ENCODE results near the gene ABLIM2.
A peak's percentile ranks its signal among the peaks of the same experiment; 100 is the strongest.
"Not testable (repeated sequence)": the region's sequence is repeated elsewhere in the genome, so short reads cannot be mapped to it uniquely, and the experiment has no call there.

Gene ABLIM2

DNA sequence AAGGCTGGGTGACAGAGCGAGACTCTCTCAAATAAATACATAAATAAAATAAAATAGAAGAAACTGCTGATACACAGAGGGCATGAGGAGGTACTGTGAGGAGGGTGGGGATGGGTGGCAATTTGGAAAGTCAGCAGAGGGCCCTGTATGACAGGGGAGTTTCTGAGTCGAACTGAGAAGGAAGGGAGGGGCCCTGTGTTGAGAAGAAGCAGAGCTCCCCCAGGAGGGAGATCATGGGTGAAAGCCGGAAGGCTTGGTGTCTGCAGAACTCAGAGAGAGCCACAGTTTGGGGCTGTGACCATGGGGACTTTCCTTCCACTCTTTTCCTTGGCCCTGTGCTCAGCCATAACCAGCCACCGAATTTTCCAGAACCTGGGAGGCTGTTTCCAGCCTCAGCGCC is 194.2 kb downstream of the ABLIM2 start:
- DNase-seq (ENCODE audit: low read depth, low spot score), result no peak

- DNase-seq (ENCODE audit: low read depth, low spot score), result no peak
Measured at GRCh38 chr4:7963691-7964090, 194.9 kb downstream of the ABLIM2 start.

DNA sequence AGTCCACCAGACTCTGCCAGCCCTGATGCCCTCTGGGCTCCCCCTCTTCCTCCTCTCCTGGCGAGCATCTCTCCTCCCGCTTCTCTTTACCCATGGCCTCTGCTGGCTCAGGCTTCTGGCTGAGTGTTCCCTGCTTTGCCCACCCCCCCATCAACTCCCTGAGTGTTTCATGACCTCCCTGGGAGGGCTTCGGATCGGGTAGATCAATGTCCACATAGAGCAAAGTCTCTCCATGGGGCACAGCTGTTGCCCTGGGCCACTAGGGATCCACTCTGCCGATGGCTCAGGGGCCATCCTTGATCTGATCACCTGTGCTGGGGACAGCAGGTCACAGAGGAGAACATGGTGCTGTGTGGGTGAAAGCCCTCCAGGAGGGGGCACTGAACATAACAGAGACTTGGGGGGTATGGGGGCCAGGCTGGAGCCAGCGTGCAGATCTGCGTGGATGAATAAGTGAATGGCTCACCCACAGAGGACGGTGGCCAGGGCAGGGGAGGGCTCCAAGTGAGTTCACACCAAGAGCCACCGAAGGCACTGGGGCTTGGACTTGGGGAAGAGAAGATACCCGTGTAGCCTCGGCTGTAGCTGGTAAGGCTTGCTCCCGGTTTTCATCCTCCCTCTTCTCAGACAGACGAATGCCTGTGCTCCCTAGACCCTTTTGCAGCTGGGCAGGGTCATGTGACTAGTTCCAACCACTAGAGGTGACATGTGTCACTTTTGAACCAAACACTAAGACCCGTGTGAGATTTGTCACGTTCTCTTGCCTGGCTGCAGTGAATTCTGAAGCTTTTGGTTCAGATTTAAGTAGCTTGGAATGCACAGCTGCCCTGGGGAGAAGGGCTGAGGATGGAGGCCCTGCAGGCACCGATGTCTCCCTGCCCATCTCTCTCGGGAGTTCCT is 195.8 kb downstream of the ABLIM2 start:
- no peak for DNase-seq (ENCODE audit: low read depth, low spot score)

GRCh38 chr4:7960790-7961655 is 197.6 kb downstream of the ABLIM2 start:
- DNase-seq (ENCODE audit: low read depth, low spot score), result peak; percentile 41

GRCh38 chr4:7960017-7960789 is 198.4 kb downstream of the ABLIM2 start:
- no peak for DNase-seq (ENCODE audit: low read depth, low spot score)

DNA sequence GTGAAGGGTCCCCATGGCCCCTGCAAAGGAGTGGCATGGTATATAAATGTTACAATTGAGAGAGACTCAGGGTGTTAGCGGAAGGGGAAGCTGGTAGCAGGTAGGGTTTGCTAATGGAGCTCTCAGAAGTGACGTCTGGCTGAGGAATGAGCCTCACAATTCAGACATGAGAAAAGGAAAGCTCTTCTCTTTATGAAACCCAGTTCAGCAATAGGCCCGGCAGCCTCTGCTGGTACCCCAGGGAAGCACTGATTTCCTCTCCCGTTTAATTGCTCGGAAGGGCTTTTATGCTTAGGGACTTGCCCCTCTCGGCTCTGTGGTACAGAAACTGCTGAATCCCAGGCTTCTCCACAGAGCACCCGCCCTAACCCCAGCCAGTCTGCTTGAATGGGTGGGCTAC is 199.5 kb downstream of the ABLIM2 start:
- no peak for DNase-seq (ENCODE audit: low read depth, low spot score)

DNA sequence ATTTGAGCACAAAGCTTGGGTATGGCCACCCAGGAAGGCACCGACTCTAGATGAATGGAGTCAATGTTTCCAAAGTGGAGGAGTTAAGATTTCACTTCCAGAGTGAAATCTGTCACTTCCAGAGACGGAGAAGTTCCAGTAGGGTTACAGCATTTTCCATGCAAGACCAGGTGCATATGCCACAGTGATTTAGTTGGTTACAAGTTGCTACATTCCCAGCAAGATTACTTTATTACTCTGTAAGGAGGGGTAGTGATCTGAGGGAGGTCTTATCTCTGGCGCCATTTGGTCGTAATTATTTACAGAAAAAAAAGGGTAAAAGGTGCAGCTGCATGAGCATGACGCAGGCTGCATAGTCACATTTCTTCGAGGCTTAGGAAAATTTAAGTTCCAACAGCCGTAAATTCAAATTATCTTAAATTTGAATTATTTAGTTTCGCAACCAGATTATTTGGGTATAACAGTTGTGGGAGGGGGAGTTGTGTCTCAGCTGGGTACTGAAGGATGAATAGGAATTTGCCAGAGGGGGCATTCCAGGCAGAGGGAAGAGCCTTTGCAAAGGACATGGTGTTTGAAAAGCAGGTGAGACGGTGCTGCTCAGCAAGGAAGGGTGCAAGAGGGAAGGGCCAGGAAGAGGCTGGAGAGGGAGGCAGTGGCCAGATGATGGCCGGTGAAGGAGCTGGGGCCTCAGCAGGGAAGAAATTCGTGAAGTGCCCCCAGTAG is 201.5 kb downstream of the ABLIM2 start:
- no peak for DNase-seq (ENCODE audit: low read depth, low spot score)

GRCh38 chr4:7956270-7956808 is 202.3 kb downstream of the ABLIM2 start:
- no peak for DNase-seq (ENCODE audit: low read depth, low spot score)

GRCh38 chr4:7955393-7955792 is 203.2 kb downstream of the ABLIM2 start:
- no peak for DNase-seq (ENCODE audit: low read depth, low spot score)

DNA sequence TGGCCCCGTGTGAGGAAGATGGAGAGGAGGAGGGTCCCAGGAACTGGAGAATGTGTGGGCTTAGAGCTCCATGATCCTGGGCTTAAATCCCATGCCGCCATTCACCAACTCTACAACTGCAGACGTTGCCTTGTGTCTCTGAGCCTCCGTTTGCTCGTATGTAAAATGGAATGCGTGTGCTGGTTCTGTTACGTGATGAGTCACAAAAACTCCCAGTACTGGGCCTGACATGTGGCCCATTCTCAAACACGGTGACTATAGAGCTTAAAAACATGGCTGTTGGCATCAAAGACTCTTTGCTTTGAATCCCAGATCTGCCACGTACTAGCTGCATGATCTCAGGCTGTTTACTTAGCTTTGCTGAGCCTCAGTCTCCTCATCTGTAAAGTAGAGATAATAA is 206.0 kb downstream of the ABLIM2 start:
- no peak for DNase-seq (ENCODE audit: low read depth, low spot score)

GRCh38 chr4:7950301-7951092 is 208.1 kb downstream of the ABLIM2 start:
- DNase-seq (ENCODE audit: low read depth, low spot score), result no peak

GRCh38 chr4:7949759-7950158 is 208.9 kb downstream of the ABLIM2 start:
- no peak for DNase-seq (ENCODE audit: low read depth, low spot score)

DNA sequence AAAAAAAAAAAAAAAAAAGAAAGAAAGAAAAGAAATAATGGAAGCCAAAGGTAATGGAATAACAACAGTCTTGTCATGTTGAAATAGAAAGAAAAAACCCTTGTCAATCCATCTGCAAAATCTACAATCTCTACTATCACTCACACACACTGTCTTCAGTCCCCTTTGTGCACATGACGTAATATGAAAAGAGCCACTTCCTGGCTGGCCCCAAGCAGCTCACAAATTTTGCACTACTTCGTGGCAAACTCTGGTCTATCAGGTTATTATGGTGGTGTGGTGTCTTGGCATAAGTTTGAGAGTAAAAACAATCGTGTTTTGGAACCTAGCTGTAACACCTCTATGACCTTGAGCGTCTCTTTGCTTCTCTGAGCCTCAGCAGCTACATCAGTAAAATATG is 210.7 kb downstream of the ABLIM2 start:
- DNase-seq (ENCODE audit: low read depth, low spot score), result no peak

GRCh38 chr4:7945709-7946380 is 212.8 kb downstream of the ABLIM2 start:
- DNase-seq (ENCODE audit: low read depth, low spot score), result no peak

GRCh38 chr4:7944599-7945220 is 213.9 kb downstream of the ABLIM2 start:
- no peak for DNase-seq (ENCODE audit: low read depth, low spot score)

DNA sequence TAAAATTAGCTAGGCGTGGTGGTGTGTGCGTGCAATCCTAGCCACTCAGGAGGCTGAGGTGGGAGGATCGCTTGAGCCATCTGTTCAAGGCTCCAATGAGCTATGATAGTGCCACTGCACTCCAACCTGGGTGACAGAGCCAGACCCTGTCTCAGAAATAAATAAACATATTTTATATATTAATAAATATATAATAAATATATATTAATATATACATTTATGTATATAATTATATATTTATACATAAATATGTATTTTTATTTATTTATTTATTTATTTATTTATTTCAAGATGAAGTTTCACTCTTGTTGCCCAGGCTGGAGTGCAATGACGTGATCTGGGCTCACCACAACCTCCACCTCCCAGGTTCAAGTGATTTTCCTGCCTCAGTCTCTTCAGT is 214.9 kb downstream of the ABLIM2 start:
- DNase-seq (ENCODE audit: low read depth, low spot score), result not testable (repeated sequence)

DNA sequence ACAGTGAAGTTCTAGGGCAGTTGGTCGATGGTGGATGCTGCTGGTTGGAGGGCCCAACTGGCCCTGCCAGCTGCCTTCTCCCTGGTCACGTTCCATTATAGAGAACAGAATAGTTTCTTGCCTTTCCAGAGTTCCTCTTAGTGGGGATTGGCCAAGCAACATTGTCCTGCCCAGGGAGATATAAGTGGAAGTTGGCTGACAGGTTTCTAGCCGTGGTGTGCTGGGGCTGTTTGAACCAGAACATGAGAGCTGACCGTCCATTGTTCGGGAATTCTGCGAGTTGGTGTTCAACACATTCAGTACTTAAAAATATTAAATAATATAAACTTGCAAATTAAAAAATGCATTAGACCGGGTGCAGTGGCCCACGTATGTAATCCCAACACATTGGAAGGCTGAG is 215.4 kb downstream of the ABLIM2 start:
- no peak for DNase-seq (ENCODE audit: low read depth, low spot score)

DNA sequence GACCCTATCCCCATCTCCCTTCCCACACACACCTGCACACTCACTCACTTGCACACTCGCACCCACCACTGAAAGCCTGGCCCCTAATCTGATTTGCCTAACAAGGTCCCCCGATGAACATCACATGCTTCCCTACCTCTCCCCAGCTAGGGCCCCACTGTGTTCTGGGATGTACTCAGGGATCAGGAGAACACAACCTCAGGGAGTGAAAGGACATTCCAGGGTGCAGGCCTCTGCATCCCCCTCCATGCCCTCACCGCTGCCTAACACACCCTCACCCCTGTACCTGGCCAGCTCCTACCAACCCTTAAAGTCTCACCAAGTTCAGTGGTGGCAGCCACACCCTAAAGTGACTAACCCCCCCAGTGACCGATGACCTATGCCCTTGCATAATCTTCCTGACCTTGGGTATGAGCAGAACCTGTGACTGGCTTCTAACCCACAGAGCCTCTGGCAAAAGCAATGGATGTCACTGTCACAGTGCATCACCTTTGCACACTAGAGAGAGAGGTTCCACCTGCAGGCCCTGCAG is 216.6 kb downstream of the ABLIM2 start:
- no peak for DNase-seq (ENCODE audit: low read depth, low spot score)
